ENCODE data around the gene ZNRF1.

DNA sequence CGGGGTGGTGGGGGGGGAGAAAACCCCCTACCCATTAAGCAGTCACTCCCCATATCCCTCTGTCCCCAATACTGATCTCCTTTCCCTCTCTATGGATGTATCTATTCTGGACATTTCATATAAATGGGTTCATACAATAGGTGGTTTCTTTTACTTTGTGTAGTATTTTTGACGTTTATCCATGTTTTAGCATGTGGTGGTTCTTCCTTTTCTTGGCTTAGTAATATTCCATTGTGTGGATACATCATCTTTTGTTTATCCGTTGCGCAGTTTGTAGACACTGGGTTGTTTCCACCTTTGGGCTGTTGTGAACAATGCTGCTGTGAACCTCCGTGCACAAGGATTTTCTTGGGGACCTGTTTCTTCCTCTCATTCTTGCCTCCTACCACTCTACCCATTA, 105.2 kb downstream of the ZNRF1 start:
- TF ChIP-seq, protein P1, sequence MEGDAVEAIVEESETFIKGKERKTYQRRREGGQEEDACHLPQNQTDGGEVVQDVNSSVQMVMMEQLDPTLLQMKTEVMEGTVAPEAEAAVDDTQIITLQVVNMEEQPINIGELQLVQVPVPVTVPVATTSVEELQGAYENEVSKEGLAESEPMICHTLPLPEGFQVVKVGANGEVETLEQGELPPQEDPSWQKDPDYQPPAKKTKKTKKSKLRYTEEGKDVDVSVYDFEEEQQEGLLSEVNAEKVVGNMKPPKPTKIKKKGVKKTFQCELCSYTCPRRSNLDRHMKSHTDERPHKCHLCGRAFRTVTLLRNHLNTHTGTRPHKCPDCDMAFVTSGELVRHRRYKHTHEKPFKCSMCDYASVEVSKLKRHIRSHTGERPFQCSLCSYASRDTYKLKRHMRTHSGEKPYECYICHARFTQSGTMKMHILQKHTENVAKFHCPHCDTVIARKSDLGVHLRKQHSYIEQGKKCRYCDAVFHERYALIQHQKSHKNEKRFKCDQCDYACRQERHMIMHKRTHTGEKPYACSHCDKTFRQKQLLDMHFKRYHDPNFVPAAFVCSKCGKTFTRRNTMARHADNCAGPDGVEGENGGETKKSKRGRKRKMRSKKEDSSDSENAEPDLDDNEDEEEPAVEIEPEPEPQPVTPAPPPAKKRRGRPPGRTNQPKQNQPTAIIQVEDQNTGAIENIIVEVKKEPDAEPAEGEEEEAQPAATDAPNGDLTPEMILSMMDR (IDR thresholded peaks at IDR 0.05): no peak
- no peak for TF ChIP-seq POLR2A (IDR thresholded peaks at IDR 0.05)
